ENCODE results near the gene NIPAL3.

NIPAL3 gene

GRCh38 chr1:24498589-24498988 lies 83.0 kb downstream of the NIPAL3 start:
- H3K4me3 ChIP-seq (replicated peaks; ENCODE audit: insufficient read depth, low read length), result no peak overlapping the region
- no peak overlapping the region for H3K27ac ChIP-seq (replicated peaks)
- TF ChIP-seq, protein P1, sequence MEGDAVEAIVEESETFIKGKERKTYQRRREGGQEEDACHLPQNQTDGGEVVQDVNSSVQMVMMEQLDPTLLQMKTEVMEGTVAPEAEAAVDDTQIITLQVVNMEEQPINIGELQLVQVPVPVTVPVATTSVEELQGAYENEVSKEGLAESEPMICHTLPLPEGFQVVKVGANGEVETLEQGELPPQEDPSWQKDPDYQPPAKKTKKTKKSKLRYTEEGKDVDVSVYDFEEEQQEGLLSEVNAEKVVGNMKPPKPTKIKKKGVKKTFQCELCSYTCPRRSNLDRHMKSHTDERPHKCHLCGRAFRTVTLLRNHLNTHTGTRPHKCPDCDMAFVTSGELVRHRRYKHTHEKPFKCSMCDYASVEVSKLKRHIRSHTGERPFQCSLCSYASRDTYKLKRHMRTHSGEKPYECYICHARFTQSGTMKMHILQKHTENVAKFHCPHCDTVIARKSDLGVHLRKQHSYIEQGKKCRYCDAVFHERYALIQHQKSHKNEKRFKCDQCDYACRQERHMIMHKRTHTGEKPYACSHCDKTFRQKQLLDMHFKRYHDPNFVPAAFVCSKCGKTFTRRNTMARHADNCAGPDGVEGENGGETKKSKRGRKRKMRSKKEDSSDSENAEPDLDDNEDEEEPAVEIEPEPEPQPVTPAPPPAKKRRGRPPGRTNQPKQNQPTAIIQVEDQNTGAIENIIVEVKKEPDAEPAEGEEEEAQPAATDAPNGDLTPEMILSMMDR (IDR thresholded peaks at IDR 0.05; ENCODE audit: insufficient read depth, low read length), result no peak
- H3K27me3 ChIP-seq (ENCODE audit: insufficient read depth, poor library complexity, severe bottlenecking), result no peaks in the 10 kb centered on the region
- DNase-seq (ENCODE audit: low read depth in 1 of 2, low spot score in 1 of 2), result no peak

GRCh38 chr1:24500448-24501048 lies 84.9 kb downstream of the NIPAL3 start:
- no peak for DNase-seq (ENCODE audit: low read depth in 1 of 2, low spot score in 1 of 2)
- TF ChIP-seq POLR2AphosphoS5 (IDR thresholded peaks at IDR 0.05; ENCODE audit: low read depth) (no peak), GABPA (IDR thresholded peaks at IDR 0.05; ENCODE audit: low read depth) (no peak), SPI1 (IDR thresholded peaks at IDR 0.05; ENCODE audit: borderline replicate concordance, low read depth) (no peak)
- TF ChIP-seq, protein P2, sequence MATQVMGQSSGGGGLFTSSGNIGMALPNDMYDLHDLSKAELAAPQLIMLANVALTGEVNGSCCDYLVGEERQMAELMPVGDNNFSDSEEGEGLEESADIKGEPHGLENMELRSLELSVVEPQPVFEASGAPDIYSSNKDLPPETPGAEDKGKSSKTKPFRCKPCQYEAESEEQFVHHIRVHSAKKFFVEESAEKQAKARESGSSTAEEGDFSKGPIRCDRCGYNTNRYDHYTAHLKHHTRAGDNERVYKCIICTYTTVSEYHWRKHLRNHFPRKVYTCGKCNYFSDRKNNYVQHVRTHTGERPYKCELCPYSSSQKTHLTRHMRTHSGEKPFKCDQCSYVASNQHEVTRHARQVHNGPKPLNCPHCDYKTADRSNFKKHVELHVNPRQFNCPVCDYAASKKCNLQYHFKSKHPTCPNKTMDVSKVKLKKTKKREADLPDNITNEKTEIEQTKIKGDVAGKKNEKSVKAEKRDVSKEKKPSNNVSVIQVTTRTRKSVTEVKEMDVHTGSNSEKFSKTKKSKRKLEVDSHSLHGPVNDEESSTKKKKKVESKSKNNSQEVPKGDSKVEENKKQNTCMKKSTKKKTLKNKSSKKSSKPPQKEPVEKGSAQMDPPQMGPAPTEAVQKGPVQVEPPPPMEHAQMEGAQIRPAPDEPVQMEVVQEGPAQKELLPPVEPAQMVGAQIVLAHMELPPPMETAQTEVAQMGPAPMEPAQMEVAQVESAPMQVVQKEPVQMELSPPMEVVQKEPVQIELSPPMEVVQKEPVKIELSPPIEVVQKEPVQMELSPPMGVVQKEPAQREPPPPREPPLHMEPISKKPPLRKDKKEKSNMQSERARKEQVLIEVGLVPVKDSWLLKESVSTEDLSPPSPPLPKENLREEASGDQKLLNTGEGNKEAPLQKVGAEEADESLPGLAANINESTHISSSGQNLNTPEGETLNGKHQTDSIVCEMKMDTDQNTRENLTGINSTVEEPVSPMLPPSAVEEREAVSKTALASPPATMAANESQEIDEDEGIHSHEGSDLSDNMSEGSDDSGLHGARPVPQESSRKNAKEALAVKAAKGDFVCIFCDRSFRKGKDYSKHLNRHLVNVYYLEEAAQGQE (IDR thresholded peaks at IDR 0.05; ENCODE audit: insufficient replicate concordance, low read depth), result no peak
- TF ChIP-seq, protein P1 (IDR thresholded peaks at IDR 0.05; ENCODE audit: insufficient read depth, low read length), result no peak
- Histone ChIP-seq H3K4me3 (replicated peaks; ENCODE audit: insufficient read depth, low read length) (no peak overlapping the region), H3K27ac (replicated peaks) (peak overlapping the region; percentile 89), H3K27me3 (ENCODE audit: insufficient read depth, poor library complexity, severe bottlenecking) (no peaks in the 10 kb centered on the region)

- Histone ChIP-seq H3K27ac (replicated peaks) (peak overlapping the region; percentile 89), H3K27me3 (ENCODE audit: insufficient read depth, poor library complexity, severe bottlenecking) (no peaks in the 10 kb centered on the region), H3K4me3 (replicated peaks; ENCODE audit: insufficient read depth, low read length) (peak overlapping the region; percentile 76)
- TF ChIP-seq, protein P1 (IDR thresholded peaks at IDR 0.05; ENCODE audit: insufficient read depth, low read length), result no peak
- TF ChIP-seq, protein P2 (IDR thresholded peaks at IDR 0.05; ENCODE audit: insufficient replicate concordance, low read depth), result no peak
- TF ChIP-seq GABPA (IDR thresholded peaks at IDR 0.05; ENCODE audit: low read depth) (no peak), POLR2AphosphoS5 (IDR thresholded peaks at IDR 0.05; ENCODE audit: low read depth) (no peak), SPI1 (IDR thresholded peaks at IDR 0.05; ENCODE audit: borderline replicate concordance, low read depth) (no peak)
- DNase-seq (ENCODE audit: low read depth in 1 of 2, low spot score in 1 of 2), result peak; percentile 29 to 77
Measured at GRCh38 chr1:24501371-24502064, 85.9 kb downstream of the NIPAL3 start.
